Kidney epithelial cell (primary cell): ENCODE results near the gene MSANTD1. TPM values are rescaled to one million over a fixed set of nuclear protein-coding genes. Genes with fewer than 3 reads are reported as not detected.

ENCODE experiments used
- DNase-seq: peaks from one replicate; pipeline ENCODE4 v3.0.0-alpha.2; 2010; ENCODE audit warnings: low read depth
- H3K27me3 ChIP-seq: 2 replicates; pipeline ENCODE4 v1.6.0; 2011; ENCODE audit warnings: low read length; ENCODE audit not compliant: control insufficient read depth, insufficient read depth
- H3K36me3 ChIP-seq: 2 replicates; pipeline ENCODE4 v1.5.1; 2011; ENCODE audit warnings: low read length; ENCODE audit not compliant: control insufficient read depth, insufficient read depth
- H3K4me3 ChIP-seq: 2 replicates; pipeline ENCODE4 v1.5.1; 2011; ENCODE audit warnings: low read depth, mild to moderate bottlenecking, control low read depth, low read length
- CTCF ChIP-seq: IDR thresholded peaks from 2 replicates; pipeline ENCODE4 v1.5.1; 2011; ENCODE audit warnings: mild to moderate bottlenecking, moderate library complexity, low read length, control low read depth, inconsistent platforms; ENCODE audit not compliant: insufficient read depth, poor library complexity, severe bottlenecking
- total RNA-seq: library from RNA; depleted of rRNA; stranded (reverse); fragments of >200 nt; gene quantifications from 2 replicates; pipeline ENCODE4 v1.2.3, GENCODE V29; 2015

Gene MSANTD1
- total RNA-seq, 1 donor from 2014 or later, result 0.50 TPM

DNA sequence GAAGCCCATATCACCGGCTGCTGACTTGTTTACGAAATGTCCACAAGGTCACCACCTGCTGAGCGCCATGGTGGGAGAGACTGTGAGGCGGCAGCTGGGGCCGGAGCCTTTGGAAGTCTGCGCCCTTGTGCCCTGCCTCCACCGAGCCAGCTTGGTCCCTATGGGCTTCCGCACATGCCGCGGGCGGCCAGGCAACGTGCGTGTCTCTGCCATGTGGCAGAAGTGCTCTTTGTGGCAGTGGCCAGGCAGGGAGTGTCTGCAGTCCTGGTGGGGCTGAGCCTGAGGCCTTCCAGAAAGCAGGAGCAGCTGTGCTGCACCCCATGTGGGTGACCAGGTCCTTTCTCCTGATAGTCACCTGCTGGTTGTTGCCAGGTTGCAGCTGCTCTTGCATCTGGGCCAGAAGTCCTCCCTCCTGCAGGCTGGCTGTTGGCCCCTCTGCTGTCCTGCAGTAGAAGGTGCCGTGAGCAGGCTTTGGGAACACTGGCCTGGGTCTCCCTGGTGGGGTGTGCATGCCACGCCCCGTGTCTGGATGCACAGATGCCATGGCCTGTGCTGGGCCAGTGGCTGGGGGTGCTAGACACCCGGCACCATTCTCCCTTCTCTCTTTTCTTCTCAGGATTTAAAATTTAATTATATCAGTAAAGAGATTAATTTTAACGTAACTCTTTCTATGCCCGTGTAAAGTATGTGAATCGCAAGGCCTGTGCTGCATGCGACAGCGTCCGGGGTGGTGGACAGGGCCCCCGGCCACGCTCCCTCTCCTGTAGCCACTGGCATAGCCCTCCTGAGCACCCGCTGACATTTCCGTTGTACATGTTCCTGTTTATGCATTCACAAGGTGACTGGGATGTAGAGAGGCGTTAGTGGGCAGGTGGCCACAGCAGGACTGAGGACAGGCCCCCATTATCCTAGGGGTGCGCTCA lies 8.7 kb upstream of the MSANTD1 start:
- H3K4me3 ChIP-seq, result no peak overlapping the region
- H3K27me3 ChIP-seq, result no peaks in the 10 kb centered on the region
- DNase-seq, result no peak
- TF ChIP-seq CTCF, result no peak
- peaks cover 3% of the 10 kb centered on the region for H3K36me3 ChIP-seq

- no peak for TF ChIP-seq CTCF
- H3K4me3 ChIP-seq, result no peak overlapping the region
- H3K27me3 ChIP-seq, result no peaks in the 10 kb centered on the region
- no peak for DNase-seq
- peaks cover 3% of the 10 kb centered on the region for H3K36me3 ChIP-seq
These were observed 7.9 kb upstream of the MSANTD1 start for GRCh38 chr4:3240936-3241522.

- no peak for TF ChIP-seq CTCF
- Histone ChIP-seq H3K36me3 (peaks cover 3% of the 10 kb centered on the region), H3K27me3 (no peaks in the 10 kb centered on the region), H3K4me3 (no peak overlapping the region)
- DNase-seq, result no peak
These were observed 6.9 kb upstream of the MSANTD1 start for GRCh38 chr4:3241898-3242524.

DNA sequence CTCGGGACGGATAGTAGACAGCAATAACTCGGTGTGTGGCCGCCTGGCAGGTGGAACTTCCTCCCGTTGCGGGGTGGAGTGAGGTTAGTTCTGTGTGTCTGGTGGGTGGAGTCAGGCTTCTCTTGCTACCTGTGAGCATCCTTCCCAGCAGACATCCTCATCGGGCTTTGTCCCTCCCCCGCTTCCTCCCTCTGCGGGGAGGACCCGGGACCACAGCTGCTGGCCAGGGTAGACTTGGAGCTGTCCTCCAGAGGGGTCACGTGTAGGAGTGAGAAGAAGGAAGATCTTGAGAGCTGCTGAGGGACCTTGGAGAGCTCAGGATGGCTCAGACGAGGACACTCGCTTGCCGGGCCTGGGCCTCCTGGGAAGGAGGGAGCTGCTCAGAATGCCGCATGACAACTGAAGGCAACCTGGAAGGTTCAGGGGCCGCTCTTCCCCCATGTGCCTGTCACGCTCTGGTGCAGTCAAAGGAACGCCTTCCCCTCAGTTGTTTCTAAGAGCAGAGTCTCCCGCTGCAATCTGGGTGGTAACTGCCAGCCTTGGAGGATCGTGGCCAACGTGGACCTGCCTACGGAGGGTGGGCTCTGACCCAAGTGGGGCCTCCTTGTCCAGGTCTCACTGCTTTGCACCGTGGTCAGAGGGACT lies 5.7 kb upstream of the MSANTD1 start:
- H3K36me3 ChIP-seq, result peaks cover 3% of the 10 kb centered on the region
- no peak for DNase-seq
- TF ChIP-seq CTCF, result no peak
- no peak overlapping the region for H3K4me3 ChIP-seq
- H3K27me3 ChIP-seq, result no peaks in the 10 kb centered on the region

GRCh38 chr4:3244002-3244401 lies 5.0 kb upstream of the MSANTD1 start:
- TF ChIP-seq CTCF, result no peak
- Histone ChIP-seq H3K27me3 (no peaks in the 10 kb centered on the region), H3K4me3 (no peak overlapping the region), H3K36me3 (peaks cover 3% of the 10 kb centered on the region)
- no peak for DNase-seq
